Endothelial cell of umbilical vein (primary cell): ENCODE data around the gene EPHA8. TPM values are rescaled to one million over a fixed set of nuclear protein-coding genes. Genes with fewer than 3 reads are reported as not detected.

Experiments used
- BruUV-seq: library from RNA; stranded (reverse); fragments of 400-500 nt; replicated peaks from 2 replicates; lab custom pipeline; 2021; lab: Mats Ljungman, UMichigan
- CTCF ChIA-PET: fragments of 300-600, 350-600 bp; sonication (Branson Sonifier 250); formaldehyde crosslinking; loops from one replicate; lab custom pipeline; 2021; ENCODE audit warnings: antibody characterized with exemption, inconsistent platforms; lab: Charles Lee
- POLR2A ChIA-PET: fragments of 300-600, 350-600 bp; sonication (Branson Sonifier 250); formaldehyde crosslinking; loops from one replicate; lab custom pipeline; 2021; ENCODE audit warnings: antibody characterized with exemption, inconsistent platforms; lab: Charles Lee
- DNase-seq: peaks from one replicate; pipeline ENCODE4 v3.0.0-alpha.2; 2011; ENCODE audit warnings: low read depth, low spot score
- FAIRE-seq: peaks from 2 replicates; lab custom pipeline; 2011; peaks lifted over from hg19 to GRCh38; lab: Jason Lieb, UNC
- H2AFZ ChIP-seq: 2 replicates; pipeline ENCODE4 v1.6.0; 2012; ENCODE audit warnings: low read depth, low read length, control low read depth, inconsistent platforms
- H3K27ac ChIP-seq: 2 replicates; pipeline ENCODE4 v1.5.1; 2011; ENCODE audit warnings: low read depth, mild to moderate bottlenecking, control low read depth, low read length, moderate library complexity; ENCODE audit not compliant: insufficient read depth
- H3K27me3 ChIP-seq, 2 experiments: 2 replicates each; pipeline versions ENCODE4 v1.6.0 to v1.6.1; 2011; ENCODE audit warnings: low read length in 2 of 2, mixed read lengths in 1 of 2; ENCODE audit not compliant: control insufficient read depth in 2 of 2, insufficient read depth in 2 of 2
- H3K36me3 ChIP-seq, 2 experiments: 2 replicates in 1 of 2; 3 replicates in 1 of 2; pipeline ENCODE4 v1.5.1; 2011; ENCODE audit warnings: low read length in 2 of 2, mild to moderate bottlenecking in 1 of 2, moderate library complexity in 1 of 2; ENCODE audit not compliant: control insufficient read depth in 2 of 2, insufficient read depth in 2 of 2; ENCODE audit errors: extremely low read depth in 1 of 2
- H3K4me1 ChIP-seq: 3 replicates; pipeline ENCODE4 v1.5.1; 2011; ENCODE audit warnings: mild to moderate bottlenecking, low read length; ENCODE audit not compliant: control insufficient read depth, insufficient read depth; ENCODE audit errors: extremely low read depth
- H3K4me2 ChIP-seq: 2 replicates; pipeline ENCODE4 v1.6.1; 2011; ENCODE audit warnings: low read length, control low read depth, mixed read lengths; ENCODE audit not compliant: insufficient read depth
- H3K4me3 ChIP-seq, 3 experiments: fragments of 200-600 bp in 1 of 3; sonication (generic), shearing (Covaris generic) in 1 of 3; replicated peaks in 1 of 3; 2 replicates each; pipeline ENCODE4 v1.5.1; 2011 to 2016; ENCODE audit warnings: control low read depth in 3 of 3, low read length in 3 of 3, mild to moderate bottlenecking in 2 of 3, inconsistent platforms in 1 of 3, low read depth in 1 of 3, moderate library complexity in 1 of 3; ENCODE audit not compliant: insufficient read depth in 1 of 3
- H3K79me2 ChIP-seq: 2 replicates; pipeline ENCODE4 v1.6.0; 2012; ENCODE audit warnings: low read length, inconsistent platforms; ENCODE audit not compliant: control insufficient read depth, insufficient read depth
- H3K9ac ChIP-seq: replicated peaks from 2 replicates; pipeline ENCODE3; 2011; ENCODE audit warnings: low read length, control low read depth; ENCODE audit not compliant: insufficient read depth; ENCODE audit errors: extremely low read depth
- H3K9me1 ChIP-seq: replicated peaks from 3 replicates; pipeline ENCODE4 v1.6.0; 2011; ENCODE audit warnings: mild to moderate bottlenecking, low read length; ENCODE audit not compliant: control insufficient read depth, insufficient read depth; ENCODE audit errors: extremely low read depth
- H3K9me3 ChIP-seq: replicated peaks from 2 replicates; pipeline ENCODE4 v1.5.1; 2012; ENCODE audit warnings: low read length, inconsistent platforms; ENCODE audit not compliant: control insufficient read depth, insufficient read depth
- H4K20me1 ChIP-seq: replicated peaks from 2 replicates; pipeline ENCODE3; 2011; ENCODE audit warnings: mild to moderate bottlenecking, low read length; ENCODE audit not compliant: control insufficient read depth, insufficient read depth; ENCODE audit errors: extremely low read depth
- EZH2 ChIP-seq: IDR thresholded peaks from 2 replicates; pipeline ENCODE4 v1.6.1; 2012; ENCODE audit warnings: borderline replicate concordance, low read depth, mild to moderate bottlenecking, moderate library complexity, low read length, inconsistent platforms; ENCODE audit not compliant: severe bottlenecking
- FOS ChIP-seq: IDR thresholded peaks from 2 replicates; pipeline ENCODE4 v1.6.1; 2011; ENCODE audit warnings: mild to moderate bottlenecking, low read length, moderate library complexity, borderline replicate concordance; ENCODE audit not compliant: insufficient read depth
- GATA2 ChIP-seq: IDR thresholded peaks from 2 replicates; pipeline ENCODE4 v1.7.0; 2011; ENCODE audit warnings: low read depth, mild to moderate bottlenecking, moderate library complexity, mixed read lengths, low read length; ENCODE audit not compliant: insufficient read length, insufficient read depth
- JUN ChIP-seq: IDR thresholded peaks from 2 replicates; pipeline ENCODE4 v1.6.1; 2011; ENCODE audit warnings: borderline replicate concordance, low read depth; ENCODE audit not compliant: insufficient read length, insufficient read depth
- MAX ChIP-seq: IDR thresholded peaks from 2 replicates; pipeline ENCODE4 v1.6.1; 2011; ENCODE audit not compliant: insufficient read depth, insufficient read length
- MYC ChIP-seq: IDR thresholded peaks from one replicate; pipeline ENCODE4 v1.6.1; 2011; ENCODE audit warnings: mild to moderate bottlenecking, low read depth, low read length
- POLR2A ChIP-seq: IDR thresholded peaks from 2 replicates; pipeline ENCODE4 v1.6.1; 2012; ENCODE audit warnings: low read depth, mild to moderate bottlenecking, control low read depth, low read length
- POLR2AphosphoS5 ChIP-seq: IDR thresholded peaks from 2 replicates; pipeline ENCODE4 v1.6.1; 2012; ENCODE audit warnings: low read depth, mild to moderate bottlenecking, control low read depth, low read length, moderate library complexity; ENCODE audit not compliant: insufficient read depth
- dilution Hi-C: fragments of 300-500 bp; cut with MboI; formaldehyde crosslinking; loops from one replicate; pipeline ENCODE4 v1.15.0; 2019; ENCODE audit warnings: low sequenced_read_pairs; ENCODE audit not compliant: extremely low pct_ligation_motif_present
- intact Hi-C: fragments of 100-400 bp; cut with micrococcal nuclease; formaldehyde crosslinking; loops from one replicate; pipeline ENCODE4 v1.10.0; 2022
- polyA plus RNA-seq, 4 experiments: library from polyadenylated mRNA; depleted of rRNA in 3 of 4; stranded (reverse) in 3 of 4; unstranded in 1 of 4; fragments of >200 nt; gene quantifications; 2 replicates each; pipeline versions ENCODE4 v1.2.1 to v1.2.3, GENCODE V29; 2011 to 2012; ENCODE audit warnings: missing spikeins in 1 of 4
- total RNA-seq: library from RNA; stranded (reverse); gene quantifications from 2 replicates; pipeline ENCODE4 v1.2.3, GENCODE V29; 2021
- TF ChIP-seq, protein P1 (sequence below), 2 donors: IDR thresholded peaks; 1 replicate in 1 of 2; 2 replicates in 1 of 2; pipeline ENCODE4 v1.5.1; 2011; ENCODE audit warnings: low read length in 2 of 2, mild to moderate bottlenecking in 2 of 2, moderate library complexity in 2 of 2, control low read depth in 1 of 2, inconsistent platforms in 1 of 2, low read depth in 1 of 2; ENCODE audit not compliant: insufficient read depth in 1 of 2; ENCODE audit errors: extremely low read depth in 1 of 2

The EPHA8 gene
- total and polyA plus RNA-seq, 2 donors (not counting 3 experiments of a cell fraction or from before 2014, with no cell fraction given): not detected

DNA sequence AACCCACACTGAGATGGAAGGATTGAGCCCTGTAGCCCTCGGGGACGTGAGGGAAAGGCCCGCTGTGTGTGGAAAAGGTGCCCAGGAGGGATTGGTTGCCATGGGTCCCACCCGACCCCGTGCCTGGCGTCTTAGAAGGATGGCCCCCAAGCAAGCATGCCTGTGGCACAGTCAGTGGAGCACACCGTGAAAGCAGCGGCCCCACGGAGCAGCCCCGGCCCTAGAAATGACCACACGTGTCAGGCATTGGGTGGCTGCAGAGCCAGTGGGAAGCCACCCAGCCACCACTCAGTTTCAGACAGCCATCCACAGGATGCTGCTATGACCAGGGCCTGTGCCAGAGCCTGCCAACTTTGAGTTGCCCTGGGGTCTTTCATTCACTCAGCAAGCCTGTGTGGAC, 13.3 kb upstream of the EPHA8 start:
- Histone ChIP-seq H3K4me3 (no peak overlapping the region), H2AFZ (no peak overlapping the region), H3K27me3 (peaks cover 16 to 21% of the 10 kb centered on the region in 2 experiments), H3K9ac (no peak overlapping the region), H3K4me1 (no peaks in the 10 kb centered on the region), H3K9me3 (no peaks in the 10 kb centered on the region), H3K36me3 (no peaks in the 10 kb centered on the region), H3K9me1 (no peaks in the 10 kb centered on the region), H3K79me2 (no peaks in the 10 kb centered on the region), H4K20me1 (no peaks in the 10 kb centered on the region), H3K4me2 (no peak overlapping the region), H3K27ac (no peak overlapping the region)
- intact Hi-C loops (no loop called here), dilution Hi-C loops (no loop called here)
- CTCF ChIA-PET: no interaction called here
- DNase-seq (no peak), FAIRE-seq (no peak)
- TF ChIP-seq MAX: no peak
- no peak for TF ChIP-seq EZH2
- no peak for TF ChIP-seq FOS
- no peak for TF ChIP-seq MYC
- TF ChIP-seq, protein P1, sequence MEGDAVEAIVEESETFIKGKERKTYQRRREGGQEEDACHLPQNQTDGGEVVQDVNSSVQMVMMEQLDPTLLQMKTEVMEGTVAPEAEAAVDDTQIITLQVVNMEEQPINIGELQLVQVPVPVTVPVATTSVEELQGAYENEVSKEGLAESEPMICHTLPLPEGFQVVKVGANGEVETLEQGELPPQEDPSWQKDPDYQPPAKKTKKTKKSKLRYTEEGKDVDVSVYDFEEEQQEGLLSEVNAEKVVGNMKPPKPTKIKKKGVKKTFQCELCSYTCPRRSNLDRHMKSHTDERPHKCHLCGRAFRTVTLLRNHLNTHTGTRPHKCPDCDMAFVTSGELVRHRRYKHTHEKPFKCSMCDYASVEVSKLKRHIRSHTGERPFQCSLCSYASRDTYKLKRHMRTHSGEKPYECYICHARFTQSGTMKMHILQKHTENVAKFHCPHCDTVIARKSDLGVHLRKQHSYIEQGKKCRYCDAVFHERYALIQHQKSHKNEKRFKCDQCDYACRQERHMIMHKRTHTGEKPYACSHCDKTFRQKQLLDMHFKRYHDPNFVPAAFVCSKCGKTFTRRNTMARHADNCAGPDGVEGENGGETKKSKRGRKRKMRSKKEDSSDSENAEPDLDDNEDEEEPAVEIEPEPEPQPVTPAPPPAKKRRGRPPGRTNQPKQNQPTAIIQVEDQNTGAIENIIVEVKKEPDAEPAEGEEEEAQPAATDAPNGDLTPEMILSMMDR (IDR thresholded peaks at IDR 0.05; ENCODE audit: extremely low read depth in 1 of 2, insufficient read depth in 1 of 2, low read depth in 1 of 2, low read length in 2 of 2): no peak
- TF ChIP-seq POLR2AphosphoS5: no peak
- TF ChIP-seq GATA2: no peak
- TF ChIP-seq JUN: no peak
- no peak for TF ChIP-seq POLR2A
- no TSS peak for BruUV-seq
- POLR2A ChIA-PET: no interaction called here
